Measurements from ENCODE around the gene PPIL6. TPM values are rescaled to one million over a fixed set of nuclear protein-coding genes. Genes with fewer than 3 reads are reported as not detected.

PPIL6 gene
- total and polyA plus RNA-seq, 2 experiments from 2014 or later = 1.7 TPM

- H3K27me3 ChIP-seq (ENCODE audit: insufficient read depth) = no peaks in the 10 kb centered on the region
- H3F3A ChIP-seq (replicated peaks; ENCODE audit: low read depth) = no peaks in the 10 kb centered on the region
- DNase-seq (ENCODE audit: low spot score) (no peak), ATAC-seq (no peak)
- H3K36me3 Mint-ChIP-seq (ENCODE audit: low read depth) = peaks cover 97% of the 10 kb centered on the region
- no peak overlapping the region for H3K4me2 ChIP-seq
- no peak overlapping the region for H3K4me3 ChIP-seq
- peaks cover 2% of the 10 kb centered on the region for H3K27me3 Mint-ChIP-seq (ENCODE audit: insufficient read depth, low read depth, poor library complexity)
- peaks cover 18% of the 10 kb centered on the region for H3K79me2 ChIP-seq (replicated peaks; ENCODE audit: insufficient read depth)
- peaks cover 26% of the 10 kb centered on the region for H4K20me1 ChIP-seq (replicated peaks; ENCODE audit: insufficient read depth)
- H3K27ac Mint-ChIP-seq = no peak overlapping the region
- no peak overlapping the region for H2AFZ ChIP-seq
- H3K4me1 ChIP-seq (ENCODE audit: insufficient read depth) = no peaks in the 10 kb centered on the region
- no peak overlapping the region for H3K27ac ChIP-seq (ENCODE audit: low read depth)
- no peaks in the 10 kb centered on the region for H3K4me1 Mint-ChIP-seq
- no peak overlapping the region for H3K4me3 Mint-ChIP-seq
- TF ChIP-seq EZH2 (IDR thresholded peaks at IDR 0.05; ENCODE audit: low read depth, unreplicated experiment) (no peak), EZH2phosphoT487 (IDR thresholded peaks at IDR 0.05; ENCODE audit: unreplicated experiment) (no peak), CTCF (conservative IDR thresholded peaks at IDR 0.05; ENCODE audit: low read depth in 2 of 2) (no peak), POLR2AphosphoS5 (IDR thresholded peaks at IDR 0.05; ENCODE audit: low read depth) (no peak), ETS1 (IDR thresholded peaks at IDR 0.05) (no peak), JUNB (IDR thresholded peaks at IDR 0.05; ENCODE audit: unreplicated experiment) (no peak), REST (IDR thresholded peaks at IDR 0.05; ENCODE audit: unreplicated experiment) (no peak), CREB1 (CRISPR knock-in tag; IDR thresholded peaks at IDR 0.05; ENCODE audit: low read depth) (no peak), NANOG (IDR thresholded peaks at IDR 0.05; ENCODE audit: borderline replicate concordance) (no peak), ZNF462 (CRISPR knock-in tag; IDR thresholded peaks at IDR 0.05) (no peak), STAT1 (IDR thresholded peaks at IDR 0.05; ENCODE audit: unreplicated experiment) (no peak), ZNF331 (CRISPR knock-in tag; IDR thresholded peaks at IDR 0.05; ENCODE audit: low read depth) (no peak), ZNF114 (CRISPR knock-in tag; IDR thresholded peaks at IDR 0.05) (no peak)
- no peaks in the 10 kb centered on the region for H3K9me2 ChIP-seq (ENCODE audit: insufficient read depth)
- H3K9me3 Mint-ChIP-seq = no peaks in the 10 kb centered on the region
- peaks cover 61% of the 10 kb centered on the region for H3K36me3 ChIP-seq (ENCODE audit: insufficient read depth)
These were observed 29.3 kb upstream of the PPIL6 start for GRCh38 chr6:109469591-109470189.
